AG08396 (cell line): ENCODE measurements around the gene RO60.
"Not testable (repeated sequence)": the region's sequence is repeated elsewhere in the genome, so short reads cannot be mapped to it uniquely, and the experiment has no call there.

Experiments used
- DNase-seq: peaks from one replicate; pipeline ENCODE4 v3.0.0; 2012; ENCODE audit warnings: low spot score, mixed read lengths

The RO60 gene

DNA sequence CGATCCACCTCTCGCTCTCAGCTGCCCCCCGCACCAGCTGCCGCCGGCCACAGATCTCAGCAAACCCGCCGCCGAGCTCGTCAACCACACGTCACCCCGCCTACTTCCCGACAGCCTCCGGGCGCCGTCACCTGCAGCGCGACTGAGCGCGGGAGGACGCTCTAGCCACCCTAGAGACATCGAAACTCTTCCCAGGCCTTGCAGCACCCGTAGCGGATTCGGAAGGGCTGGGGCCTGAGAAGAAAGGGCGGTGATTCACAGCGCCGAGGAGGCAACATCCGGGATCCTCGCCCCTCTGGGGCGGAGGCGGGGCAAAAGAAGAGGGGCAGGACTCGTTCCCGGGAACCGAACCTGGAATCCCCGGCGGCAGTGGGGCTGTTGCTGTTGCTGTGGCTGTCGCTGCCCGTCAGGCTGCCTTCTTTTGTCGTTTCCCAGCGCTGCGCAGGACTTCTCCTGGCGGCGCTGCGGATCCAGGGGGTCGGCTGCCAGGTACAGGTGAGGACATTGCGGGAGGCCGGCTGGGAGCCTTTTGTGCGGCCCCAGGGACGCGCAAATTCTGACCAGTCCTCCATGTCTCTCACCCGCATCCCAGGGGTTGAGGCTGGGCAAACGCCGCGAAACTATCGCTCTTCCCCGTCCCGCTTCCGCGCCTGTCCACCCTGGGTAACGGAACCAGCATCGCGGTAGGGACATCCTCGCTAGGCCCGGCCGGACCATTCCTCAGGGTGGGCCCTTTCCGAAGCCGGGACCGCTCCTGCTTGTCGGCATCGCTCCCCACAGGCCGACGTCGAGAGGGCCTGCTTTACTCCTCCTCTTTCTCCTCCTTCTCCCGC, at the start of gene RO60, which contains the start of gene UCHL5:
Gene RO60, plus strand, starts transcription at position 331 of the 833 bp plus-strand sequence. CDS start 9,443 bp downstream, outside the sequence.
Gene UCHL5, minus strand, starts transcription at position 79 of the 833 bp plus-strand sequence. CDS start 100 bp downstream, outside the sequence.
- DNase-seq, result peak; percentile 92

DNA sequence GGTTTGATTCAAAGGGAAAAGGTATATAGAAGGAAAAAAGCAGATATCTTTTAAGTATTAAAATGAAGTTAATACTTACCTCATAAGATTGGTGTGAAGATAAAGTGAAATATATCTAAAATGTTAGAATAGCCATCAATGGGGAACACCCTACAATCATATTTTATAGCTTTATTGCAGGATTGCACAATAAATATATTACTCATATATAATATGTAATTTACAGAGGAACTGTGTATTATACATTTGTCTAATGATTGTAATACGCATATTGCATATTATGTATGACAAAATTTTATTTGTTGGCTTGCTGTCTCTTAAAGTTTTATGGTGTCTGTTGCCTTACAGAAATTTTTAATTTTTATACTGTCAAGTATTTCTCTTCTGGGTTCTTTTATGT, 48.0 kb upstream of the RO60 start:
- DNase-seq, result no peak

DNA sequence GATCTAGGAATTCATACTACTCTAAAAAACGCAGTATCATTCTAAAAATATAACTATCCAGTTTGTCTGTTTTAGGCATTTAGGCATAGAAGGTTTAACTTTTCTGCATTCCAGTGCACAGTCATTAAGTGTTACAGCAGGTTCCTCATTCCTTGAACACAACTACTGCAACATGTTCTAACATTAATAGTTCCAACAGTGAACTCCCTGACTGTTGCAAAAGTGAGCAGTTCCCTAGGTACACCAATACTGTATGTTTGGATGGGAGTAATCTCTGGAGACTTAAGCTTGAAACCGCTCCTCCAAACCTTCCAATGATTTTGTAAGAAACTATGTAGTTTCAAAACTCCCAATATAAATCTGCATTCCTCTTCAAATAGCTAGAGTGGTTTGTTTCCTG, 46.4 kb upstream of the RO60 start:
- DNase-seq, result peak; percentile 12

DNA sequence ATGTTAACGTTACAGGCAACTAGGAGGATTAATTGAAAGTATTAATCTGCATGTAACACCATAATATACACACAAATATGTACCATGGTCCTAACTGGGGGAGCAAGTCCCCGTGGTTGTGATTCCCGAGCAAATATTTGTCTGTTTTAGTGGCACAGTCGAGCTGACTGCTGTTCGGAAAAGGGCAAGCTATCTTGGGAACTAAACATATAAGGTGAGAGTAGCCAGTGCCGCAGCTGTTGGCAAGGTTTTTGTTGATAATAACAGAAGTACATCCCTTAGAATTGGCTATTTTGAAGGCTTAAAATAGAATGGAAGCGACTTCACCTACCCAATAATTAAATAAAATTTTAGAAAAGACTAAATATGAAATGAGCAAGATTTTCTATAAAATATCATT, 45.7 kb upstream of the RO60 start:
- no peak for DNase-seq

DNA sequence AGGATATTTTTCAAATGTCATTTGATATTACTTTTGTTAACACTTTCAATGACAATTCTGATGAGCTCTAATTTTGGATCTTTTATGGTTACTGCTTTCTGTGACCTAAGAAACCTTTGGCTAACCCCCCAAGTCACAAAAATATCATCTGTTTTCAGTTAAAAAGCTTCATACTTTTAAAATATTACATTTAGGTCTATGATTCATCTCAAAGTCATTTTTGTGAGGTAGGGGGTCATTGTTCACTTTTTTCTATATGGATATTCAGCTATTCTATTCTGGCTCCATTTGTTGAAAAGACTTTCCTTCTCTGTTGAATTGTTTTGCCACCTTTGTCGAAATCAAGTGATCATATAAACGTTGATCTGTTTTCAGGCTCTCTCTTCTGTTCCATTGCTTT, 45.0 kb upstream of the RO60 start:
- no peak for DNase-seq

DNA sequence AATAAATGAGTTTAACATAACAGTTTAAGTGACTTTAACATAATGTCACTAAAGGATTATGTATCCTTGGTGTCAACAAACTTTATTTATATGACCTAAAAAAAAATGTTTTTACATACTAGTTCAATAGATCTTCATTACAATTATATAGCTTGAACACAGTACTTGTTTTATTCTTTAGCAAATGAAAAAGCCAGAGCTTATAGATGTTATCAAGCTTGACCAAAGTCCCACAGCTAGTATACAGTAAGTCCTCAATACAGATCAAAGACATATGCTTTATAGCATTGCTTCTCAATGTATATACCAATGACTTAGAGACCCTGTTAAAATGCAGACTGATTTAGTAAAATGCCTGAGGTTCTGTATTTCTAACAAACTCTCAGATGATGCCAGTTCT, 42.6 kb upstream of the RO60 start:
- no peak for DNase-seq

DNA sequence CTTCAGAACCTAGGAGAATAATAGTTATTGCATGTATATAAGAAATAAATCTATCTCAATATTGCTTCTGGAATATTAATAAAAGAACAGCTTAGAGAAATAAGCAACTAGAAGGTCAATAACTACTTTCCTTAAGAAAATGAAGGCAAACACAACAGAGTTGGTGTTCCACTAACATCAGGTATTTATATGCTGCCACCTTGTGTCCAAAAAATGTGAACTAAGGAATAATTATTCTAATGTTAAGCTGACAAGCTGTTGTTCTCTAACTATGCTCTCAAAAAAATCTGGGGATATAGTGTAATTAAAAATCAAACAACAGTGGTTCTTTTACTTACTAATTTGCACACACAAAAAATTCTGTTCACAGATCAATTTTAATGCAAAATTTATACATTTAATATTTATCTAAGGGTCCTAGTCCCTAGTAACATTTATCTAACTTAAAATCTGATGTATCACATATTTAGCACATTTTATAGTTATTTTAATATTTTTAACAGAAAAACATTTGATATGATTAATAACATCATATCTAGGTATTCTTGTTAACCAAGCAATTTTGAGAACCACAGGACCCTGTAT, 39.9 kb upstream of the RO60 start:
- DNase-seq, result peak; percentile 19

DNA sequence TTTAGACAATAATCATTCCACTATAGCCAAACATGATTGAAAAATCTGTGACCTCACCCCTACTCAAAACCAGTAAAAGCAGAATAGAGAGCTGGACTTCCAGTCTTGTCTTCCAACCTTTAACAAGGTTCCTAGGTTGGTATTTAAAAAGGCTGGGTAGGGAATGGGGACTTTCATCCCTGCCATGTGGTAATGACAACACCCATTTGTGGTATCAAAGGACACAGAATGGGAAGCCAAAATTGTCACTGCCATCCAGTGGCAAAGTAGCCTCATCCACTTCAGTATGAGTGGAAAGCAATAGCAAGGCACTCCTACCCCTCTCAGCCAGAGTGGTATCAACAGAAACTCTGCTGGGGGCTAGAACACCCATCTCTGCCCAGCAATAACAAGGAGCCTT, 34.2 kb upstream of the RO60 start:
- no peak for DNase-seq

DNA sequence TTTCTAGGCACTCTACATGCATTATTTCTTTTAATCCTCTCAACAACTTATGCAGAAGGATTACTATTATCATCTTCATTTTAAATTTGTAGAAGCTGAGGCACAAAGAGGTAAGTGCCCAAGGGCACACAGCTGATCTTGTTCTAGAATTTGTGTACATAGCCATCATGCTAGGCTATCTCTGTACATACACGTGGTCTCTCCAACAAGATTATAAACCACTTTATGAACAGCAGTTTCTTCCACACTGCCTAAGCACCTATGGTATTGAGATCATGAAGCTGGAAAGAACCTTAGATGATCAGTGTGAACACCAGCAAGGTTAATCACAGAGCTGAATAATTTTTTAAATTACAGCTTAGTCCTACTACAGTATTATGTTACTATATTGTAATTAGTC, 29.1 kb upstream of the RO60 start:
- no peak for DNase-seq

DNA sequence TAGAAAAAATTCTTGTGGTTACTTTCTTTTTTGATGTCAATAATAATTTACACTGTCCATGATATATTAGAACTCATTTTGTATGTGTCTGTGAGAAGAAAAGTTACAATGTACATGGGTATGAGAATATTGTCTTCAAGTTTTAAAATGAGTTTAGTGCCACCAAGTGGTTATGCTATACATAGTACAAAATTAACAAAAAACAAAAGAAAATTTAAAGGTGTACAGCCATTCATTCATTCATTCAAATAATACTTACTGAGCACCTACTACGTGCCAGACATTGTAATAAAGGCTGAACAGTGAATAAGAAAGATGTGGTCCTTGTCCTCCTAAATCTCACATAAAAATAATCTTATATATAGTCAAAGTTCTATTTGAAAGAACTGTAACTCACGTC, 28.0 kb upstream of the RO60 start:
- no peak for DNase-seq

DNA sequence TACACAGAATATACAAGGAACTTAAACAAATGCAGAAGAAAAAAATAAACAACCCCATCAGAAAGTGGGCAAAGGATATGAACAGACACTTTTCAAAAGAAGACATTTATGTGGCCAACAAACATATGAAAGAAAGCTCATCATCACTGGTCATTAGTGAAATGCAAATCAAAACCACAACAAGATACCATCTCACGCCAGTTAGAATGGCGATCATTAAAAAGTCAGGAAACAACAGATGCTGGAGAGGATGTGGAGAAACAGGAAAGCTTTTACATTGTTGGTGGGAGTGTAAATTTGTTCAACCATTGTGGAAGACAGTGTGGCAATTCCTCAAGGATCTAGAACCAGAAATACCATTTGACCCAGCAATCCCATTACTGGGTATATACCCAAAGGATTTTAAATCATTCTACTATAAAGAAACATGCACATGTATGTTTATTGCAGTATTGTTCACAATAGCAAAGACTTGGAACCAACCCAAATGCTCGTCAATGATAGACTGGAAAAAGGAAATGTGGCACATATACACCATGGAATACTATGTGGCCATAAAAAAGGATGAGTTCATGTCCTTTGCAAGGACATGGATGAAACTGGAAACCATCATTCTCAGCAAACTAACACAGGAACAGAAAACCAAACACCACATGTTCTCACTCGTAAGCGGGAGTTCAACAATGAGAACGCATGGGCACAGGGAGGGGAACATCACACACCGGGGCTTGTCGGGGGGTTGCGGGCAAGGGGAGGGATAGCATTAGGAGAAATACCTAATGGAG, 26.6 kb upstream of the RO60 start:
- not testable (repeated sequence) for DNase-seq

DNA sequence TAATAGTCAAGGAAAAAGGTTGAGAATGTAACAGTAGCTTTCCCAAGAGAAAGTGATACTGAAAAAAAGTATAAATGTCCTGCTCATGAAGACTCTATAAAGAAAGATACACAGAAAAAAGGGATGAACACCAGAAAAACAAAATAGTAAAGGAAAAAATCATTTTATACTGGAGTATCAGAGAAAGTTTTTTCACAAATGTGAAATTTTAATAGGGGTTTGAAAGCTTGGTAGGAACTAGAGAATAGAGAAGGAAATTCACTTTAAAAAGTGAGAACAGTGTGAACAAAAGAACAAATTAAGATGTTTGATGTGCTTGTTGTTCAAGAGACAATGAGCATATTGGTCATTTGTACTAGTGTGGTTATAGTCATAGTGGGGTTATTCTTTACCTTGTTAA, 25.8 kb upstream of the RO60 start:
- no peak for DNase-seq

DNA sequence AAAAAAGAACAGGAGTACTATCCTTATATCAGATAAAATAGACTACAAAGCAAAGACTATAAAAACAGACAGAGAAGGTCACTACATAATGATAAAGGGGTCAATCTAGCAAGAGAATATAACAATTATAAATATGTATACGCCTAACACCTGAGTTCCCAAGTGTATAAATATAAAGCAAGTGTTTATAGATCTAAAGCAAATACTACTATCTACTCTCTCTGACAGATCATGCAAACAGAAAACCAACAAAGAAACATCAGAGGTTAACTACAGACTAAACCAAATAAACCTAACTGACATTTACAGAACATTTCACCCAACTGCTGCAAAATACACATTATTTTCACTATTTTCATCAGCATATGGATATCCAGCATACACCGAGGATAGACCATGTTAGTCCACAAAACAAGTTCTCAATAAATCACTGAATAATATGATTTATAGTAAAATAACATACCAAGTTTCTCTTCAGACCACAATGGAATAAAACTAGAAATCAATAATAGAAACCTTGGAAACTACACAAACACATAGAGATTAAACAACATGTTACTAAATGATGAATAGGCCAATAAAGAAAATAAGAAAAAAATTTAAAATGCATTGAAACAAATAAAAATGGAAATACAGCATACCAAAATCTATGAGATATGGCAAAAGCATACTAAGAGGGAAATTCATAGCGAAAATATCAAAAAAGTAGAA, 22.9 kb upstream of the RO60 start:
- no peak for DNase-seq

DNA sequence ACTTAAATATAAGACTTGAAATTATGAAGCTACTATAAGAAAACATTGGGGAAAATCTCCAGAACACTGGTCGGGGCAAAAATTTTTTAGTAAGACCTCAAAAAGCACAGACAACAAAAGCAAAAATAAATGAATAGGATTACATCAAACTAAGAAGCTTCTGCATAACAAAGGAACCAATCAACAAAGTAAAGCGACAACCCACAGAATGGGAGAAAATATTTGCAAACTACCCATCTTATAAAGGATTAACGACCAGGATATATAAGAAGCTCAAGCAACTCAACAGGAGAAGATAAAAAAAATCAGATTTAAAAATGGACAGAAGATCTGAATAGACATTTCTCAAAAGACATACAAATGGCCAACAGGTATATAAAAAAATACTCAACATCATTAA, 19.4 kb upstream of the RO60 start:
- DNase-seq, result no peak

DNA sequence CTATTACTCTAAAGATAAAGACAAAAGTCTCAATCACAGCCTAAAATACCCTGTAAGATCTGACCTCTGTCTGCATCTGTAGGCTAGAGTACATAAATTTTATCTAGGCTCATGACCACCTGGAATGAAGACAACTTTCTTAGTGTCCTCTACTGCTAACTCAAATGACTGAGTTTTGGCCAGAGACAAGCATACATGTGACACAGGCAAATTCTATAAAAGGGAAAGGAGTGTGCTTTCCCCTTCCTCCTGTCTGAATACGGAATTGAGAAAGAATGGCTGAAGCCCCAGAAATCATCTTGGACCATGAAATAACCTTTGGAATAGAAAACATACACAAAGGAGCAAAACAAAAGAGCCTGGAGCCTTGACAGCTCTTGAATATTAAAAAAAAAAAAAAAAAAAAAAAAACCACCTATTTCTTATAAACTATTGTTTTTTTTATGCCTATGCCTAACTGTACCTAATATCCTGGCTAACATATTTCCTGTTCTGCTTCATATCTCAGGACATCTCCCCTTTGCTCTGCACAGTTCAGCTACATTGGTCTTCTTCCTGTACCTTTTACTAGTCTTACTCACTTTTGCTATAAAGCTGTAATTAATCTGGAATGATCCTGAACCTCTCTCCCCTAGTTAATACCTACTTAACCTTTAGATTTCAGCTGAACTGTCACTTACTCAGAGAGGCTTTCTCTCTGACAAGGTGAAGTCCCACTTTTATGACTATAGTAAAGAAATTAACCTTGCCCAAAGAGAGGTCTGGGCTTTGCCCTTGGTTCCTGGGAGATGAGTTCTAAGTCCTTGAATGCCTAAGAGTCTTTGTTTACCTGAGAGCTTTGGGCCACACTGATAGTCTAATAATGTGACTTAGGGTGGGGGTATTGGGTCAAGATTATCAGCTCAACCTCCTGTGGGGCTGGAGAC, 16.4 kb upstream of the RO60 start:
- no peak for DNase-seq

DNA sequence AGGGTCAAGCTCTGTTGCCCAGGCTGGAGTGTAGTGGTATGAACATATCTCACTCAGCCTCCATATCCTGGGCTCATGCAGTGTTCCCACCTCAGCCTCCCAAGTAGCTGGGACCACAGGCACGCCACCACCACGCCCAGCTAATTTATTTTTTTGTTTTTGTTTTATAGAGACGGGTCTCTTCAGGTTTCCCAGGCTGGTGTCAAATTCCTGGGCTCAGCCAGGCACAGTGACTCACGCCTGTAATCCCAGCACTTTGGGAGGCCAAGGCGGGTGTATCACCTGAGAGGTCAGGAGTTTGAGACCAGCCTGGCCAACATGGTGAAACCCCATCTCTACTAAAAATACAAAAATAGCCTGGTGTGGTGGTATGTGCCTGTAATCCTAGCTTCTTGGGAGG, 10.5 kb upstream of the RO60 start:
- not testable (repeated sequence) for DNase-seq

DNA sequence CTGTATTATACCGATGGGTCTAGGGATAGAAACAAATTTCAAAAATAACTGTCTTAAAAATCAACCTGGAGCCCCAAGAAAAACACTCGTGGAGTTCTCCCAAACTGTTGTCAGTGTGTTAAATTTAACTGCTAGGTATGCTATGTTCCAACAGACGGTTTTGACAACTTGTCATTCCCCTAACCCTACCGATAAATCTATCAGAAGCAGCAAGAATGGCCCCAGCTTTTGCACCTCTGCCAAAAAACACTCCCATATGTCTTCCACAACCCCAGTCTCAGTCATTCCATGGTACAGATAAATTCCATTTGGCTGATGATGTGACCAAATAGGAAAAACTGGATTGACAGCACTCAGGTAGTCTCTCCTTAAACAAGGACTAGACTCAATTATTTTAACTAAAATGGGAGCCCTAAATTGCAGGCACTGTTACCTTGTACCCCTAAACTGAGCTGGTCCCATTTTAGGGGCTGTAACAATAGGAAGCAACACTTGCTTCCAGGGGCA, 5.2 kb upstream of the RO60 start:
- DNase-seq, result no peak

DNA sequence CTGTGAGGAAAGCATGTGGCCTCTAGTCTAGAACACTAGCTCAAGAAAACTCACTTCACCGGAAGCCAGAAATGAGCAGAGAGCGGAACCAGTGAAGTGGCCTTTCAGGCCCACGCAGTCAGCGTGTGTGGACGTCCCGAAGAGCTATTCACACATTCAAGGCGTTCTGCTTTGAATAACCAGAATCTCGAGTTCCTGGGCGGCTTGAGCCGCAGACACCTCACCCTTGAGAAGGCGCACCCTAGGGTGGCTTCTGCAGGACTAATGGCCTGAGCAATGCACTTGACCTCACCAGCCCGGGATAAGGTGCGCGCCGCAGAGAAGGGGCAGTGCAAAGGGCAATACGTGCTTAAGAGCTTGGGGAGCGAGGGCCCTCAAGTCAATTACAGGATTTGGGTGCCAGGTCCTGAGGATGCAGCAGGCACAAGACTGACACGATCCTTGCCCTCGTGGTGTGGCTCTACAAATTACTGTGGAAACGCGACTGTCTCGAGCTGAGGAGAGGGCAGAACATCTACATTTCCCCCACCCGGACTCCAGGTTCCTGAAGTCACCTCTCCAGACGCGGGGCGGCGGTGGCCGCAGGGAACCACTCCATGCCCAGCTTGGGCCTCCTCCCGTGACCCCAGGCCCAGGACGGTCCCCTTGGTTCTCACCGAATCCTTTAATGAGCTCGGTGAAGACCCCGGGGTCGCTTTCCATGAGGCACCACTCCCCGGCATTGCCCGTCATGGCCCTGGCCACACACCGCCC, 707 bp upstream of the RO60 start:
- DNase-seq, result peak; percentile 5

DNA sequence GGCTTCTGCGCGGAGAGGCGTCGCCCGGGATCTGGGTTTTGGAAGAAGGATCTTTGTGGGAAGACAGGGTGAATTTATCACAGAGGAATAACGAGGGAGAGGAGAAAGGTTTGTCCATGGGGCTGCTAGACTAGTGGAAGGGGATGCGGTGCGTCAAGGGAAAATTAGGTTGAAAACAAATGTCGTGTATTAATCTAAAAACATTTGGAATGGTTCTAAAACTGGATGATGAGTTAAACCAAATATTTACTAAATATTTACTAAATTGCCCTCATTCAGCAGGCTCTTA, 647 bp downstream of the RO60 start:
- no peak for DNase-seq

DNA sequence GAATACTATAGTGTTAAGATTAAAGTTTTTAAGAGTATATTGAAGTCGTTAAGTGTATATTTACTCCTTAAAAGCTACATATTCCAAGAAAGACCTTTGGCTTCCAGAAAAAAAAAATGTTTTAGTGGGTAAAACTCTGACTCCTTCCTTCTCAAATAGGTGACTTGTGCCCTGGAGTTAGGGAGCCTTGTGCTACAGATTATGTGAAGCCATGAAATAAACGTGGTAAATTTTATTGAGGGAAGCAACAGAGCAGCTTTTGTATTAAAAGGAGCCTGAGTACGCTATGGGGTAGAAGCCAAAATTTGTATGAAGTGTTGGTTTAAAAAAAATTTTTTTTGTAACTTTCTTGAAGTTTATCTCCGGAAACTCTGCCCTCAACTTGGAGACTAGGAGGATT, 994 bp downstream of the RO60 start:
- no peak for DNase-seq
